ENCODE measurements around the gene KCNH6. TPM values are rescaled to one million over a fixed set of nuclear protein-coding genes. Genes with fewer than 3 reads are reported as not detected.

KCNH6 gene
- total RNA-seq, 1 experiment from 2014 or later = 1.6 TPM

DNA sequence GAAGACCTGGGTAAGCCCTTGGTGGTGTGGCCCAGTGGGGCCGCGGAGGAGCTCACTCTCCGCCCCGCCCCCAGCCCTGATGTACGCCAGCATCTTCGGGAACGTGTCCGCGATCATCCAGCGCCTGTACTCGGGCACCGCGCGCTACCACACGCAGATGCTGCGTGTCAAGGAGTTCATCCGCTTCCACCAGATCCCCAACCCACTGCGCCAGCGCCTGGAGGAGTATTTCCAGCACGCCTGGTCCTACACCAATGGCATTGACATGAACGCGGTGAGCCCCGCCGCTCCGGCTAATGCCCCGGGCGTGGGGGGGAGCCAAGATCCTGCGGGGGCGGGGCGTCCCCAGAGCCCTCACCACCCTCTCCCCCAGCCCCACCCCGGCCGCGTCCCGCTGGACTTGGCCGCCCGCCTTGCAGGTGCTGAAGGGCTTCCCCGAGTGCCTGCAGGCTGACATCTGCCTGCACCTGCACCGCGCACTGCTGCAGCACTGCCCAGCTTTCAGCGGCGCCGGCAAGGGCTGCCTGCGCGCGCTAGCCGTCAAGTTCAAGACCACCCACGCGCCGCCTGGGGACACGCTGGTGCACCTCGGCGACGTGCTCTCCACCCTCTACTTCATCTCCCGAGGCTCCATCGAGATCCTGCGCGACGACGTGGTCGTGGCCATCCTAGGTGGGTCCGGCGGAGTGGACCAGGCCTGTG lies 15.0 kb downstream of the KCNH6 start:
- no peak overlapping the region for H2BK20ac ChIP-seq (ENCODE audit: low read depth, low read length, poor library complexity, severe bottlenecking)
- no peaks in the 10 kb centered on the region; the same call in 1 of the 2 replicates for H3K27me3 ChIP-seq (ENCODE audit: insufficient read depth, low read length)
- no peak overlapping the region; the same call in 1 of the 2 replicates for H3K14ac ChIP-seq (ENCODE audit: insufficient read depth, low read length)
- no peaks in the 10 kb centered on the region for H3K9me3 ChIP-seq (ENCODE audit: control insufficient read depth, low read depth, low read length)
- H3K27me3 Mint-ChIP-seq (ENCODE audit: low read depth) = peaks cover 14% of the 10 kb centered on the region
- H3K18ac ChIP-seq (ENCODE audit: insufficient read length, low read depth, low read length) = no peak overlapping the region
- H2AFZ ChIP-seq (ENCODE audit: low read length) = no peak overlapping the region
- H2BK15ac ChIP-seq (ENCODE audit: low read depth, low read length) = no peak overlapping the region
- H2AK5ac ChIP-seq (ENCODE audit: insufficient read length, low read length) = no peak overlapping the region
- H3K27ac ChIP-seq (ENCODE audit: insufficient read length, low read depth, low read length) = no peak overlapping the region
- H3K4me1 Mint-ChIP-seq = peaks cover 2% of the 10 kb centered on the region in 2 experiments; a peak in 3 of 4 replicates
- no peak overlapping the region for H4K8ac ChIP-seq (replicated peaks; ENCODE audit: insufficient read length, low read depth, low read length)
- TF ChIP-seq, protein P1, sequence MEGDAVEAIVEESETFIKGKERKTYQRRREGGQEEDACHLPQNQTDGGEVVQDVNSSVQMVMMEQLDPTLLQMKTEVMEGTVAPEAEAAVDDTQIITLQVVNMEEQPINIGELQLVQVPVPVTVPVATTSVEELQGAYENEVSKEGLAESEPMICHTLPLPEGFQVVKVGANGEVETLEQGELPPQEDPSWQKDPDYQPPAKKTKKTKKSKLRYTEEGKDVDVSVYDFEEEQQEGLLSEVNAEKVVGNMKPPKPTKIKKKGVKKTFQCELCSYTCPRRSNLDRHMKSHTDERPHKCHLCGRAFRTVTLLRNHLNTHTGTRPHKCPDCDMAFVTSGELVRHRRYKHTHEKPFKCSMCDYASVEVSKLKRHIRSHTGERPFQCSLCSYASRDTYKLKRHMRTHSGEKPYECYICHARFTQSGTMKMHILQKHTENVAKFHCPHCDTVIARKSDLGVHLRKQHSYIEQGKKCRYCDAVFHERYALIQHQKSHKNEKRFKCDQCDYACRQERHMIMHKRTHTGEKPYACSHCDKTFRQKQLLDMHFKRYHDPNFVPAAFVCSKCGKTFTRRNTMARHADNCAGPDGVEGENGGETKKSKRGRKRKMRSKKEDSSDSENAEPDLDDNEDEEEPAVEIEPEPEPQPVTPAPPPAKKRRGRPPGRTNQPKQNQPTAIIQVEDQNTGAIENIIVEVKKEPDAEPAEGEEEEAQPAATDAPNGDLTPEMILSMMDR (conservative IDR thresholded peaks at IDR 0.05) = no peak
- no peak overlapping the region for H4K91ac ChIP-seq (ENCODE audit: insufficient read length, low read depth, low read length)
- no peaks in the 10 kb centered on the region; a peak in 2 of 5 replicates for H3K9me3 Mint-ChIP-seq
- H3K23ac ChIP-seq (ENCODE audit: insufficient read length, low read depth, low read length) = no peak overlapping the region
- no peak overlapping the region for H2BK12ac ChIP-seq (ENCODE audit: insufficient read length, low read depth, low read length)
- no peak overlapping the region for H3K56ac ChIP-seq (ENCODE audit: insufficient read length, low read depth, low read length)
- no peaks in the 10 kb centered on the region for H4K20me1 ChIP-seq (ENCODE audit: control insufficient read depth, insufficient read depth, insufficient read length)
- no peak overlapping the region for H3T11ph ChIP-seq (ENCODE audit: low read length)
- no CpG with 5 or more reads among the region's 62 CpGs for whole genome bisulfite sequencing (ENCODE audit: extremely low coverage, insufficient read length, low lambda C conversion rate)
- DNase-seq = peak; percentile 64
- H3K79me2 ChIP-seq (ENCODE audit: insufficient read depth, low read length) = no peaks in the 10 kb centered on the region
- H3K27ac Mint-ChIP-seq = no peak overlapping the region
- no peaks in the 10 kb centered on the region; the same call in 1 of the 2 replicates for H3K4me1 ChIP-seq (ENCODE audit: insufficient read depth, low read length)
- H3K4me3 Mint-ChIP-seq = peak overlapping the region in 1 of 2 experiments; percentile 65; a peak in 3 of 5 replicates
- H3K36me3 Mint-ChIP-seq (ENCODE audit: insufficient read depth in 1 of 3, low read depth in 3 of 3) = no peaks in the 10 kb centered on the region
- no peak overlapping the region for H4K5ac ChIP-seq (ENCODE audit: insufficient read length, low read depth, low read length)
- H2BK120ac ChIP-seq (ENCODE audit: low read depth, low read length, poor library complexity, severe bottlenecking) = no peak overlapping the region
- H3K23me2 ChIP-seq (ENCODE audit: insufficient read length, low read depth, low read length, poor library complexity, severe bottlenecking) = peaks cover 8% of the 10 kb centered on the region
- H3K79me1 ChIP-seq (ENCODE audit: insufficient read depth, low read depth, low read length, poor library complexity, severe bottlenecking) = no peaks in the 10 kb centered on the region
- no peak overlapping the region for H3K9ac ChIP-seq (ENCODE audit: extremely low read depth, insufficient read length, low read length)
- H3K4ac ChIP-seq (ENCODE audit: low read depth, low read length) = no peak overlapping the region
- H3K4me2 ChIP-seq (ENCODE audit: insufficient read depth, insufficient read length, low read length) = no peak overlapping the region
- no peak overlapping the region for H2BK5ac ChIP-seq (ENCODE audit: insufficient read length, low read length)

Data from H9 (cell line).